Inflammatory macrophage treated with lipopolysaccharide for 1 hour (primary cell): ENCODE measurements around the gene RGS4.

ENCODE experiments used
- DNase-seq, 2 donors: peaks; one replicate each; pipeline ENCODE4 v3.0.0-alpha.2; 2020 to 2022

RGS4 gene

GRCh38 chr1:163069142-163069541 is at the start of gene RGS4:
Gene RGS4 (plus strand): TSS chr1:163069361. CDS start chr1:163069485, 124 bp downstream.
- DNase-seq, result no peak

DNA sequence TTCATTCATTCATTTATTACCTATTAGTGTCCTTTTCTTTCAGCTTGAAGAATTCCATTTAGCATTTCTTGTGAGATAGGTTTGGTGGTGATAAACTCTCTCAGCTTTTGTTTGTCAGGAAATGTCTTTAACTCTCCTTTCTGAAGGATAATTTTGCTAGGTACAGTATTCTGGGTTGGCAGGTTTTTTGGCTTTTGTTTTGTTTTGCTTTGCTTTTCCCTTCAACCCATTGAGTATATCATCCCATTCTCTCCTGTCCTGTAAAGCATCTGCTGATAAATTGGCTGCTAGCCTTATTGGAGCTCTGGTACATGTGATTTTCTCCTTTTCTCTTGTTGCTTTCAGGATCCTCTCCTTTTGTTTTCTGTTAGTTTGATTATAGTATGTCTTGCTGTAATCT is 47.0 kb upstream of the RGS4 start:
- no peak for DNase-seq

GRCh38 chr1:163027610-163028009 is 41.6 kb upstream of the RGS4 start:
- no peak for DNase-seq

DNA sequence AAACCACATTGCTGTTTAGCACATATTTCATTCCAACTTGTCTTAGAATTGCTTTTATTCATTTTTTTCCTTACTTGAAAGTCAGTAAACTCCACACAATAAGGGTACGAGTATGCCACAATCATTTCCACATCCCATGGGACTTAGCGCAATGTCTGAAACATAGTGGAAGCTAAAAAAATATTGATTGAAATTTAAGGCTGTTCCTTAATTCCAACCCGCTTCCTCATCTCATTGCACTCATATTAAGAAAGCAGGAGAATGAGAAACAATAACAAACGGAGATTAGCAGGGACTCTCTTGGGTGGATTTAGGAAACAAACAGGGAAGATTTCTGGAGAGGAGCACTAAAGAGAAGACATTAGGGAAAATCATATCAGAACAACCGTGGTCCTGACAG is 39.3 kb upstream of the RGS4 start:
- no peak for DNase-seq

- no peak for DNase-seq
Observed at GRCh38 chr1:163035446-163036249, 33.5 kb upstream of the RGS4 start.

- no peak for DNase-seq
Observed at GRCh38 chr1:163036671-163037070, 32.5 kb upstream of the RGS4 start.

- no peak for DNase-seq
Observed at GRCh38 chr1:163038928-163039706, 30.0 kb upstream of the RGS4 start.

- no peak for DNase-seq
Observed at GRCh38 chr1:163039707-163040093, 29.5 kb upstream of the RGS4 start.

- DNase-seq, result no peak
Observed at GRCh38 chr1:163046071-163046470, 23.1 kb upstream of the RGS4 start.

GRCh38 chr1:163047951-163048659 is 21.1 kb upstream of the RGS4 start:
- DNase-seq, result no peak

- no peak for DNase-seq
Observed at GRCh38 chr1:163048869-163049268, 20.3 kb upstream of the RGS4 start.

GRCh38 chr1:163049296-163049695 is 19.9 kb upstream of the RGS4 start:
- DNase-seq, result no peak

- DNase-seq, result no peak
Observed at GRCh38 chr1:163050496-163050895, 18.7 kb upstream of the RGS4 start.

DNA sequence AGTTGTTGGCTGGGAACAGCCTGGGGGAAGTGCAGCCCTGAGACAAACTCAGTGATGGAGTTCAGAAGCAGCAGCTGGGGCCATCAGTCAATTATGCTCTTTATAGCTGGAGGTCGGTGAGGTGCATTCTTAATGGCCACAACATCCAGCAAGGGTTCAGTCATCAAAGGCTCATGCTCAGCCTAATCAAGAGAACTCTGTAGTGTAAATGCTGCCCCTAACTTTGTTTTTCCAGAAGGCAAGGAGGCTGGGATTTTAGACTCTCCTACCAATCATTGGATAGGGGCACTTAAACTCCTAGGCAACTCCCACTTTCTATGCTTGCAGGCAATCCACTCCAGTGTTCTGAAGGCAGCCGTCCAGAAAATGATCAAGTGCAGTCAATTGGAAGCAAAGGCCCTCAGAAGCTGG is 15.0 kb upstream of the RGS4 start:
- DNase-seq, result no peak

DNA sequence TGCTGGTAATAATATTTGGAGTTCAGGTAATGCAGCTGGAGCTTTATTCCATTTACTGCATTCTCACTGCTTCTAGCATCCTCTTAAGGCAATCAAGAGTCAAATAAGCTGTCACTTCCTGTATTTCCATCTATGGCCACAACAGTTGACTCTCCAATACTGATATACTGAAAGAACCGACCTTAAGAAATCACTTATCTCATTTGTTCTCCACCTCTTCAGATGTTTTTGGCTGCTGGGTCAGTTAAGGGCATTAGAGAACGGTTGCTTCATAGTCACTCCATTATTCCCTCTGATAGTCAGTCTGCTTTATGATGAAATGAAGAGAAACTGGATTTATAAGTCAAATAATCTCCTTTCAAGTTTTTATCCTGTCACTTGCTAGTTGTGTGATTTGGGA is 14.2 kb upstream of the RGS4 start:
- no peak for DNase-seq

GRCh38 chr1:163055531-163055930 is 13.6 kb upstream of the RGS4 start:
- DNase-seq, result no peak

DNA sequence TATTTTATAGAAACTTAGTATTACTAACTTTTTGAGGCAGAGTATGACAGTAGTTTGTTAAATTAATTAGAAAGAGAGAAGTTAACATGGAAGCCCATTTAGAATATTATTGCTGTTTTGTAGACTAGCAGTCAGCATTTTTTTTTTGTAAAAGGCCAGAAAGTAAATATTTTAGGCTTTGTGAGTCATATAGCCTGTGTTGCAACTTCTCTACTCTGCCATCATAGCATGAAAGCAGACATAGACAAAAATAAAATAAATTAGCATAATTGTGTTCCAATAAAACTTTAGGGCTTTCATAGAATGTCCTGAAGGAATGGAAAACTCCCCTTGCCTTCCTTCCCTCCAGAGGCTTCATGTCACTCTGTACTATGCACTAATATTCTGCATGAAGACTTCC is 12.3 kb upstream of the RGS4 start:
- DNase-seq, result no peak

GRCh38 chr1:163060343-163061007 is 8.7 kb upstream of the RGS4 start:
- no peak for DNase-seq

GRCh38 chr1:163063143-163063542 is 6.0 kb upstream of the RGS4 start:
- DNase-seq, result no peak

DNA sequence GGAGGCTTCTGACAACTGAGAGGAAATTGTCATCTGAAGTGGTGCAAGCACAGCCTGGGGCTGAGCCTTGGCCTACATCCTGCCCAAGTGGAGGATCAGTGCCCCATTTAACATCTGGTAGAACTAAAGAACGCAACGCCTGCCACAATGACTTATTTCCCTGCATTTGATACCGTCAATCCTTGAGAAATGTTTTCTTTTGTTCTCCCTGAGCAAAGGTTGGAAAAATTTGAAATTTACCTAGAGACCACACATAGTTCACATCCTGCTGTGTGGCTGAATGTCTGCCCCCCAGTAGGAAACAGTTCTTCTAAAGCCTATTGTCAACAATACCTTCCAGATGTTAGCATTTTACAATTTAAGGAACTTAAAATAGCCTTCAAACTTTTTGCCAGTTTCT is 5.6 kb upstream of the RGS4 start:
- no peak for DNase-seq

DNA sequence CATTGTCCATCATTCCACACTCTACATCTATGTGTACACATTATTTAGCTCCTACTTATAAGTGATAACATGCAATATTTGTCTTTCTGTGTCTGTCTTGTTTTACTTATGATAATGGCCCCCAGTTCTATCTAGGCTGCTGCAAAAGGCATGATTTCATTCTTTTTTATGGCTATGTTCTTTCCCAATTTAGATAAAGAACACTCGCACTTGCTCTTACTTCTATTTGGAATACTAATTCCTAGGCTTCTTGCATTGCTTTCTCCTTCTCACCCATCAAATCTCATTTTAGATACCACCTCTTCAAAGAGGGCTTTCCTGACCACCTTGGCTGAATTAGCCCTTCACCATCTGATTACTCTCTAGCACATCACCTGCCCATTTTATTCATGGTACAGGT is 3.0 kb upstream of the RGS4 start:
- no peak for DNase-seq

DNA sequence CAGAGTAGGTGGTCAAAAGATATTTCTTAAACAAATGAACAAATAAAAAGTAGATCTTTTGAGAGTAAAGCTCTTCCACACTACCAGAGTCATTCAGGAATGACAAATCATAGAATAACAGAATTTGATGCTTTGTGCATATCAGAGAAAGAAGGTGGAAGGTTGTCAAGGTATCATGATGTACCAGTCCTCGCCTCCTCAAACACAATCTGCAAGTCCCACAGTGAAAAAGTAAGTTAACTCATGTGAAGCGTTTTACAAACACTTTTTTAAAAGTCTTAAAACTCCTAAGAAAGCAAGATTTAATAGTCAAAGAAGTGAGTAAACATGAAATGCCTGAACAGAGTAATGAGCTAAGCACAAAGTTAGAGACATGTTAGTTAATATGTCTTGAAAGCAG is 2.5 kb upstream of the RGS4 start:
- no peak for DNase-seq

- DNase-seq, result no peak
Observed at GRCh38 chr1:163068716-163069115, 445 bp upstream of the RGS4 start.
